Measurements from ENCODE around the gene ZRANB1.

Gene ZRANB1

GRCh38 chr10:124962421-124962820 is 20.5 kb downstream of the ZRANB1 start:
- H3K27ac ChIP-seq, result no peak overlapping the region
- TF ChIP-seq, protein P1, sequence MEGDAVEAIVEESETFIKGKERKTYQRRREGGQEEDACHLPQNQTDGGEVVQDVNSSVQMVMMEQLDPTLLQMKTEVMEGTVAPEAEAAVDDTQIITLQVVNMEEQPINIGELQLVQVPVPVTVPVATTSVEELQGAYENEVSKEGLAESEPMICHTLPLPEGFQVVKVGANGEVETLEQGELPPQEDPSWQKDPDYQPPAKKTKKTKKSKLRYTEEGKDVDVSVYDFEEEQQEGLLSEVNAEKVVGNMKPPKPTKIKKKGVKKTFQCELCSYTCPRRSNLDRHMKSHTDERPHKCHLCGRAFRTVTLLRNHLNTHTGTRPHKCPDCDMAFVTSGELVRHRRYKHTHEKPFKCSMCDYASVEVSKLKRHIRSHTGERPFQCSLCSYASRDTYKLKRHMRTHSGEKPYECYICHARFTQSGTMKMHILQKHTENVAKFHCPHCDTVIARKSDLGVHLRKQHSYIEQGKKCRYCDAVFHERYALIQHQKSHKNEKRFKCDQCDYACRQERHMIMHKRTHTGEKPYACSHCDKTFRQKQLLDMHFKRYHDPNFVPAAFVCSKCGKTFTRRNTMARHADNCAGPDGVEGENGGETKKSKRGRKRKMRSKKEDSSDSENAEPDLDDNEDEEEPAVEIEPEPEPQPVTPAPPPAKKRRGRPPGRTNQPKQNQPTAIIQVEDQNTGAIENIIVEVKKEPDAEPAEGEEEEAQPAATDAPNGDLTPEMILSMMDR (IDR thresholded peaks at IDR 0.05), result no peak
- no peak for TF ChIP-seq ZFX (IDR thresholded peaks at IDR 0.05; ENCODE audit: borderline replicate concordance)

DNA sequence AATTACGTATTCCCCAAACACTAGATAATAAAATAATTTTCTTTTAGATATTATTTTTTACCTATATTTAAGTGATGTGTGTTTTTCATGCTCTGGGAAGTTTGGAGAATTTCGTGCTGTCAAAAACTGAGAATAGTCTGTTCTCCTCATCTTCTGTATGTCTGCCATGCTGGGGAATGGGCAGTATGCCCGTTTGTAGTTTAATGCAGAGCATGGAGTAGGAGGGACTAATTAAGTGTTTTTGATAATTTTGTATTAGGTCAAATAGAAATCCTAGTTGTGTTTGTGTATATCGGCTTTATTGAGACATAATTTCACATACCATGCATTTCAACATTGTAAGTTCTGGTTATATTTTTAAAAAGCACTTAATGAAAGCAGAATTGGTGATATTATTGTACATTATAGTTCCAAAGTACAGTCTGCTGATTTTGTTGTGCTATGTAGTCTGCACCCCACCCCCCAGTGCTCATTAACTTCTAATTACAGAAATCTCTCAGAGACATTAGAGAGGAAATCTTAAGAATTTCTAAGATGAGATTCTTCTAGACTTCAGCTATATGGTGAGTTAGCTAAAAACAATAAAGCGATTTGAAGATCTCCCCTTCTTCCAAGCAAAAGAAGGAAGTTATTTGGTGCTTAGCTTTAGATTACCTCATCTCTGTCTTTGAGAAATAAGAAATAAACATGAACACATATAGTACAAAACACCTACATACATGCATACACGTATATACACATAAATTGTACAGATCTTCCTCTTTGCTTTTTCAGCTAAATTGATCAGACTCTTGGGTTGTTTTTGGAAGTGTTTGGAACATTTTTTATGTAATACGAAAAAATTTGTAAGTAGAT is 22.2 kb downstream of the ZRANB1 start:
- no peak overlapping the region for H3K27ac ChIP-seq
- no peak for TF ChIP-seq ZFX (IDR thresholded peaks at IDR 0.05; ENCODE audit: borderline replicate concordance)
- TF ChIP-seq, protein P1 (IDR thresholded peaks at IDR 0.05), result no peak

- TF ChIP-seq ZFX (IDR thresholded peaks at IDR 0.05; ENCODE audit: borderline replicate concordance), result no peak
- TF ChIP-seq, protein P1 (IDR thresholded peaks at IDR 0.05), result no peak
- no peak overlapping the region for H3K27ac ChIP-seq
Observed at GRCh38 chr10:124966008-124966407, 24.1 kb downstream of the ZRANB1 start.

DNA sequence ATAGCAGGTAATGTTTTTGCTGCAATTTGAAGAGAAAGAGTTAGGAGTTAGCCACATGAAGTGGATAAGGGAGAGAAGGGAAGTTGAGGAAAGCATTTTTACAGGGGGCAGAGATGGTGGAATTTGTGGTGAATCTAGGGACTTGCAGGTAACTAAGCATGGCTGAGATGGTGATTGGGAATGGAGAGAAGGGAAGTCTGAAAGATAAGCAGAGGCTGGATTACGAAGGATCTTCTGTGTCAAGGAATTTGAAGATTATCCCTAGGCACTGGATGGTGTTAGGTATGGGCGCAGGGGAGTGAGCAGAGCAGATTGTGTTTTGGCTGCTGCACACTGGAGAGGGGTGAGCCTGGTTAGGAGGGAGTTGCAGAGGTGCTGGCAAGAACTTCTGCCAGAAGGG is 25.3 kb downstream of the ZRANB1 start:
- TF ChIP-seq, protein P1 (IDR thresholded peaks at IDR 0.05), result no peak
- no peak for TF ChIP-seq ZFX (IDR thresholded peaks at IDR 0.05; ENCODE audit: borderline replicate concordance)
- no peak overlapping the region for H3K27ac ChIP-seq

DNA sequence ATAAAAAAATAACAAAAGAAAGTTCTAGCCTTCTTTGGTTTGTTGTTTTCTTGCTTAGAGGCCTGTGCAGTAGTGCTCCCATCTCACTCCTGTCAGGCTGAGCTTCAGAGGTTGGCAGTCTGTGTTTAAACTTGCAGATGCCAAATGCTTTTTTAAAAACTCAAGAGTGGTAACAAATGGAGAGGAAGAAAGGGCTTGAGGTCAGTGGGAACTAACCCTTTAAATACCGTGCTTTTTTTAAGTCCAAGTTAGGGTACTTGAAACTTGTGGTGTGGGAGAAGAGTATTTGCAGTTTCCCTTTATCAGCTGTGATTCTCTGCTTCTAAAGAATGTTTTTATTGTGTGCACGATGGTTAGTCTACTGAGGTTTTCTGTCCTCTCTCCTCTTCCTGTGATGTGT is 29.4 kb downstream of the ZRANB1 start:
- H3K27ac ChIP-seq, result no peak overlapping the region

GRCh38 chr10:124972637-124973036 is 30.7 kb downstream of the ZRANB1 start:
- H3K27ac ChIP-seq, result no peak overlapping the region
- no peak for TF ChIP-seq ZFX (IDR thresholded peaks at IDR 0.05; ENCODE audit: borderline replicate concordance)
- TF ChIP-seq, protein P1 (IDR thresholded peaks at IDR 0.05), result no peak

More for the DNA sequence above, 29.4 kb downstream of the ZRANB1 start:
- TF ChIP-seq ZFX (IDR thresholded peaks at IDR 0.05; ENCODE audit: borderline replicate concordance), result no peak
- TF ChIP-seq, protein P1 (IDR thresholded peaks at IDR 0.05), result no peak

DNA sequence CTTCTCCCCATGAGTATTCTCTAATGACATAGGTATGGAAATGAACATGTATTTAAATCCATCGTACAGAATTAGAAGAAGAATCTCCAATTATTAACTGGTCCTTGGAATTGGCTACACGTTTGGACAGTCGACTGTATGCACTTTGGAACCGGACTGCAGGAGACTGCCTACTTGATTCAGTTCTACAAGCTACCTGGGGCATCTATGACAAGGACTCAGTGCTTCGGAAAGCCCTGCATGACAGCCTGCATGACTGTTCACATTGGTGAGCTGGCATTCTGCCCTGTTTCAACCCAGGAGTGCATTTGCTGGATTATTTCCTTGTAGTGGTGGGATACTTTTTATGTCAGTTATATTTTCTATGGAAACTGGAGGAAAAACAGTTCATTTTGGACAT is 32.2 kb downstream of the ZRANB1 start:
- TF ChIP-seq, protein P1 (IDR thresholded peaks at IDR 0.05), result no peak
- TF ChIP-seq ZFX (IDR thresholded peaks at IDR 0.05; ENCODE audit: borderline replicate concordance), result no peak
- no peak overlapping the region for H3K27ac ChIP-seq

Data from 22Rv1 (cell line).